Measurements from ENCODE around the gene TPSAB1. TPM values are rescaled to one million over a fixed set of nuclear protein-coding genes. Genes with fewer than 3 reads are reported as not detected.
A peak's percentile ranks its signal among the peaks of the same experiment; 100 is the strongest.
"Not testable (repeated sequence)": the region's sequence is repeated elsewhere in the genome, so short reads cannot be mapped to it uniquely, and the experiment has no call there.

TPSAB1 gene
- total RNA-seq, 2 experiments from 2014 or later: not detected

DNA sequence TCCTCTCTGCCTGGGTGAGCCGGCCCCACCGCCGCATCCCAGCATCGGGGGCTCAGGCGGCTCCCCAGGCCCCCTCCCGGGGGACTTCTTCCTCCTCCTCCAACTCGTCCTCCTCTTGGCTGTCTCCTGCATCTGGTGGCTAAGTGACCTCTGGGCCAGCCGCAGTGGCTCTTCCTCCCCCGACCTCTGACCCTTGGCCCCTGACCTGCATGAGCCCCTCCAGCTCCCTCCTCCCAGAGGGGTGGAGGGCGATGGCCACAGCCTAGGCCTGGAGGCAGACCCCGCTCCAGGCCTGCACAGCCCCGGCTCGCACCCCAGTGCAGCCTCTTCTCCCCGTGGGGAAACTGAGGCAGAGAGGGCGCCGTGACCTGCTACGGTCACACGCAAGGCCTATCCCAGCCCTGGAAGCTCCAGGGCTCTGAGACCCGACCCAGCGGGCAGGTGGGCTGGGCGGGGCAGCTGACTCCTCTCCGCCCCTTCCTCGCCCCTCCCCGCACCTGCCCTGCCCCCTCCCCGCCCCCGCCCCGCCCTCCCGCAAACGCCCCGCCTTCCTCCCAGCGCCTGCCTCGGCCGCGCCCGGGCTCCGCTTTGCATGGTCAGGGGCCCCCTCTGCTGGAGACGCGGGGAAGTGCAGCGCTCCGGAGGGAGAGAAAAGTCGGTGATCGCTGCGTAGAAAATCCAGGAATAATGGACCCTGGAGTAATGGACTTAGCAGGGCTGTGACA, 8.7 kb downstream of the TPSAB1 start:
- CTCF ChIA-PET; DNase-seq; H3K9me3 Mint-ChIP-seq (ENCODE audit: insufficient read depth); H3K4me1 Mint-ChIP-seq (ENCODE audit: low read depth); H3K4me3 Mint-ChIP-seq; H3K36me3 Mint-ChIP-seq (ENCODE audit: low read depth); POLR2A ChIA-PET; H3K27ac Mint-ChIP-seq; H3K27me3 Mint-ChIP-seq (ENCODE audit: low read depth): not testable (repeated sequence)
- peak; percentile 72 for ATAC-seq

DNA sequence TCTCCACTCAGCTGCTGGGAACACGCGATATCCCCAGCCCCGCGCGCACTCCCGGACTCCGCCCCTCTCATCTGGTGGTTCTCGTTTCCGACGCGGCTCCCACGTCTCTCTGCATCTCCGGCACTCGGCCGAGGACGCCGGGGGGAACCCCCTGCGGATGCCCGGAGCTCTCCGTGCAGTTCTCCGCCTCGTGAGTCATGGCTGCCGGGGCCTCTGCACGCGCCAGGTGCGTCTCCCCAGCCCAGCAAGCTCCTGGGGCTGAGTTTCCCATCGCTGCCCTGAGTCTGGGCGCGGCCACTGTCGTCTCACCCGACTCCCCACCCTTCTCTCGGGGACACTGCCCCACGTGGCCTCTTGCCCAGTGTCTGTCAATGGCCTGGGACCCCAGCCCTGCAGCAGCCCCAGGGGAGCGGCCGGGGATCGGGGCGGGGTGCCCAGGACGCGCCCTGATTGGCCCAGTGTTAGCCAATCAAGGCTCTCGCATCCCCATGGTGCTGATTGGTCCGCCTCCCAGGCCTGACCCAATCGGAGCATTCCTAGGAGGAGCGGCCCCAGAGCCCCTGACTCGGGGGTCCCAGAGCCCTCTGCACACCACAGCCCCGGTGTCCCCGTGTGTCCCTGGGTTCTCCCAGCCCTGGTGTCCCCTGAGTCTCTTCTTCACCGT, 13.3 kb downstream of the TPSAB1 start:
- ATAC-seq; H3K36me3 Mint-ChIP-seq (ENCODE audit: low read depth); H3K4me3 Mint-ChIP-seq; H3K4me1 Mint-ChIP-seq (ENCODE audit: low read depth); H3K9me3 Mint-ChIP-seq (ENCODE audit: insufficient read depth); H3K27ac Mint-ChIP-seq; H3K27me3 Mint-ChIP-seq (ENCODE audit: low read depth); DNase-seq; CTCF ChIA-PET; POLR2A ChIA-PET: not testable (repeated sequence)

DNA sequence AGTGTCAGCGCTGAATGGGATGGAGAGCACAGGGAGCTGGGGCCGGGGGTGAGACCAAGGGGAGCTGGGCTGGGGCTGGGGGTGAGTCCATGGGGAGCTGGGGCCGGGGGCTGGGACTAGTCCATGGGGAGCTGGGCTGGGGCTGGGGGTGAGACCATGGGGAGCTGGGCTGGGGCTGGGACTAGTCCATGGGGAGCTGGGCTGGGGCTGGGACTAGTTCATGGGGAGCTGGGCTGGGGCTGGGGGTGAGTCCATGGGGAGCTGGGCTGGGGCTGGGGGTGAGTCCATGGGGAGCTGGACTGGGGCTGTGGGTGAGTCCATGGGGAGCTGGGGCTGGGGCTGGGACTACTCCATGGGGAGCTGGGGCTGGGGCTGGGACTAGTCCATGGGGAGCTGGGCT, 14.3 kb downstream of the TPSAB1 start:
- not testable (repeated sequence) for H3K9me3 Mint-ChIP-seq (ENCODE audit: insufficient read depth); H3K4me1 Mint-ChIP-seq (ENCODE audit: low read depth)

DNA sequence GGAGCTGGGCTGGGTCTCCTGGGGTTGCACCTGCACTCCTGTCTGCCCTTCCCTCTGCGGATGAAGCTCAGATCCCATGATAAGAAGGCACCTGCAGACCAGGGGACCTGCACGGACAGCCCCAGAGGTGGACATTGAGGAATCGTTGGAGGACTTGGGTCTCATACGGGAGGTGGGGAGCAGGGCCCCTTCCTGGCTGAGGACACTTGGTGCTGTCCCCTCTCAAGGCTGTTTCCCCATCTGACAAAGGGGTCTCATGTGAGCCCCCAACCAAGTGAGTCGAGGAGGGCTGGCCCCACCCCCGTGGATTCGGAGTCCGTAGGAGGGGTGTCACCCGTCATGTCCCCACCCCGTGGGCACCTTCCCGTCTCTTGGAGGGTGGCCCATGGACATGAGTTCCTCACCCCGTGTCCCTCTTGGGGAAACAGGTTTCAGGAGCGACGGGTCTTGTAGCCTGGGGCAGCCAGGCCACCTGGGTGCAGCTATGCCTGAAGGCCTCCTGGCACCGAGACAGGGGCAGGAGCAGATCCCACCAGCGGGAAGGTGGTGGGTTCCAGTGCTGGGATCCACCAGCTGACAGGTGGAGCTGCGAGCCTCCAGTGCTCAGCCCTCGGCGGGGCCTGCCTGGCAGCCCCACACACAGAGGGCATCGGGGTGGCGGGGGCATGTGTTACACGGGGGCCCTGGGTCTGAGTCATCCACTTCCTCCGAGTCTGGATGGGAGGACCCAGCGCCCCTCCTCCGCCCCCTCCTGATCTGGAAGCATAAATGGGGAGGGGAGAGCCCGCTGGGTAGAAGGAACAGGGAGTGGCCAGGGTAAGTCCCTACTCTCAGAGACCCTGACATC, 15.0 kb downstream of the TPSAB1 start, which contains the start of gene TPSD1:
TSS of gene TPSD1 (plus strand) at position 794 of the 847 bp plus-strand sequence. CDS start 212 bp downstream, outside the sequence.
- H3K27me3 Mint-ChIP-seq (ENCODE audit: low read depth); DNase-seq; POLR2A ChIA-PET; H3K4me1 Mint-ChIP-seq (ENCODE audit: low read depth); H3K4me3 Mint-ChIP-seq; H3K9me3 Mint-ChIP-seq (ENCODE audit: insufficient read depth); CTCF ChIA-PET; ATAC-seq; H3K36me3 Mint-ChIP-seq (ENCODE audit: low read depth); H3K27ac Mint-ChIP-seq: not testable (repeated sequence)

More for the DNA sequence above, 14.3 kb downstream of the TPSAB1 start:
- H3K27ac Mint-ChIP-seq; H3K4me3 Mint-ChIP-seq; DNase-seq; CTCF ChIA-PET; H3K36me3 Mint-ChIP-seq (ENCODE audit: low read depth); H3K27me3 Mint-ChIP-seq (ENCODE audit: low read depth); POLR2A ChIA-PET; ATAC-seq: not testable (repeated sequence)

DNA sequence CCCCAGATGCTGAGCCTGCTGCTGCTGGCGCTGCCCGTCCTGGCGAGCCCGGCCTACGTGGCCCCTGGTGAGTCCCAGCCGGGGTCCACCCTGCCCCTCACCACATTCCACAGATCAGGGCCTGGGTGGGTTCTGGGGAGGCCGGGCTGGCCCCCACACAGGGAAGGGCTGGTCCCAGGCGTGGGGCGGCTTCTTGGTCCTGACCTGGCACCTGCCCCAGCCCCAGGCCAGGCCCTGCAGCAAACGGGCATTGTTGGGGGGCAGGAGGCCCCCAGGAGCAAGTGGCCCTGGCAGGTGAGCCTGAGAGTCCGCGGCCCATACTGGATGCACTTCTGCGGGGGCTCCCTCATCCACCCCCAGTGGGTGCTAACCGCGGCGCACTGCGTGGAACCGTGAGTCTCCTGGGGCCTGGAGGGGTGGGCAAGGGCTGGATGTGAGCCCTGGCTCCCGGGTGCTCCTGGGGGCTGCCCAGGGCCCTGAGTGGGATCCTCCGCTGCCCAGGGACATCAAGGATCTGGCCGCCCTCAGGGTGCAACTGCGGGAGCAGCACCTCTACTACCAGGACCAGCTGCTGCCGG, 15.9 kb downstream of the TPSAB1 start:
- H3K4me1 Mint-ChIP-seq (ENCODE audit: low read depth); H3K4me3 Mint-ChIP-seq; POLR2A ChIA-PET; H3K27me3 Mint-ChIP-seq (ENCODE audit: low read depth); ATAC-seq; CTCF ChIA-PET; H3K9me3 Mint-ChIP-seq (ENCODE audit: insufficient read depth); H3K27ac Mint-ChIP-seq; H3K36me3 Mint-ChIP-seq (ENCODE audit: low read depth); DNase-seq: not testable (repeated sequence)

DNA sequence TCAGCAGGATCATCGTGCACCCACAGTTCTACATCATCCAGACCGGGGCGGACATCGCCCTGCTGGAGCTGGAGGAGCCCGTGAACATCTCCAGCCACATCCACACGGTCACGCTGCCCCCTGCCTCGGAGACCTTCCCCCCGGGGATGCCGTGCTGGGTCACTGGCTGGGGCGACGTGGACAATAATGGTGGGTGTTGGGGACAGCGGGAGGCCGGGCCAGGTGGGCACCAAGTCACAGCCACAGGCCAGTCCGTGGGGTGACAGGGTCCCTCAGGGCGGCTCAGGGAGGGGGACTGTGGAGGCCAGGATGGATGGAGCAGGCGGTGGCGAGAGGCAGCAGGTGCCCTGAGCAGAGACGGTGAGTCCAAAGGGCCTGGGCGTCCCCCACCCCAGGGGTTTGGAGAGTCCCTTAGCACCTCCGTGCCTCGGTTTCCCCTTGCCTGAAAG, 16.4 kb downstream of the TPSAB1 start:
- POLR2A ChIA-PET: no interaction called here
- no peak for ATAC-seq
- peaks cover 5% of the 10 kb centered on the region for H3K4me1 Mint-ChIP-seq (ENCODE audit: low read depth)
- no peak for DNase-seq
- CTCF ChIA-PET: no interaction called here
- no peak overlapping the region for H3K27ac Mint-ChIP-seq
- H3K4me3 Mint-ChIP-seq: no peak overlapping the region
- peaks cover 10% of the 10 kb centered on the region for H3K27me3 Mint-ChIP-seq (ENCODE audit: low read depth)
- no peaks in the 10 kb centered on the region for H3K9me3 Mint-ChIP-seq (ENCODE audit: insufficient read depth)
- H3K36me3 Mint-ChIP-seq (ENCODE audit: low read depth): no peaks in the 10 kb centered on the region

DNA sequence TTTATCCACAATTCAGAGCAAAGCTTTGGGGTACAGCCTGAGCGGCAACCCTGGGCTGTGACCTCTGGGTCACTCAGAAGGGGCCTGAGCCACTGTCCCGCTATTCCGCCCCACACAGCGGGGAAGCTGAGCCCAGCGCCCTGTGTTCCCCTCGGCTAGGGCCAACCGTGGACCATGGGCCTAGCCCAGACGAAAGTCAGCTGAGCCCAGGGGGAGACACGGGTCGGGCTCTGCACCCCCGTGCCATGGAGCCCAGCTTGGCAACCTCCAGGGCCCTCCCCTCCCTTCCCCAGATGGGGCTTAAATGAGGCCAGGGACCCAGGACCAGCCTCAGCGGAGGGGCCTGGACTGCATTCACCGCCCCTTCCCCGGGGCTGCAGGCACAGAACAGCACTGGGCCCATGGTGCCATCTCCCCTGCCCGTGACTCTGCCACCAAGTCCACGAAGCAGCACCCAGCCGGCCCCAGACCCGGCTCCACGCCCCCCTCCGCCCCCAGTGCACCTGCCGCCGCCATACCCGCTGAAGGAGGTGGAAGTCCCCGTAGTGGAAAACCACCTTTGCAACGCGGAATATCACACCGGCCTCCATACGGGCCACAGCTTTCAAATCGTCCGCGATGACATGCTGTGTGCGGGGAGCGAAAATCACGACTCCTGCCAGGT, 17.2 kb downstream of the TPSAB1 start:
- H3K4me3 Mint-ChIP-seq: no peak overlapping the region
- peak; percentile 19 for ATAC-seq
- no peaks in the 10 kb centered on the region for H3K36me3 Mint-ChIP-seq (ENCODE audit: low read depth)
- CTCF ChIA-PET: no interaction called here
- peaks cover 5% of the 10 kb centered on the region for H3K4me1 Mint-ChIP-seq (ENCODE audit: low read depth)
- H3K27me3 Mint-ChIP-seq (ENCODE audit: low read depth): peaks cover 12% of the 10 kb centered on the region
- POLR2A ChIA-PET: no interaction called here
- DNase-seq: no peak
- no peaks in the 10 kb centered on the region for H3K9me3 Mint-ChIP-seq (ENCODE audit: insufficient read depth)
- no peak overlapping the region for H3K27ac Mint-ChIP-seq

DNA sequence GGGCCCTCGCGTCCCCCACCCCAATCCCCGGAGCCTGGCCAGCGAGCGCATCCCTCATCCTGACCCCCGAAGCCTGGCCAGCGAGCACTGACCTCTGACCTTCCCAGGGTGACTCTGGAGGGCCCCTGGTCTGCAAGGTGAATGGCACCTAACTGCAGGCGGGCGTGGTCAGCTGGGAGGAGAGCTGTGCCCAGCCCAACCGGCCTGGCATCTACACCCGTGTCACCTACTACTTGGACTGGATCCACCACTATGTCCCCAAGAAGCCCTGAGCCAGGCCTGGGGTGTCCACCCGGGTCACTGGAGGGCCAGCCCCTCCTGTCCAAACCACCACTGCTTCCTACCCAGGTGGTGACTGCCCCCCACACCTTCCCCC, 17.7 kb downstream of the TPSAB1 start:
- CTCF ChIA-PET: no interaction called here
- Mint-ChIP-seq H3K4me3 (no peak overlapping the region), H3K4me1 (ENCODE audit: low read depth) (peaks cover 5% of the 10 kb centered on the region), H3K27ac (no peak overlapping the region), H3K9me3 (ENCODE audit: insufficient read depth) (no peaks in the 10 kb centered on the region), H3K27me3 (ENCODE audit: low read depth) (peaks cover 12% of the 10 kb centered on the region), H3K36me3 (ENCODE audit: low read depth) (no peaks in the 10 kb centered on the region)
- POLR2A ChIA-PET: no interaction called here
- no peak for DNase-seq
- peak; percentile 46 for ATAC-seq

DNA sequence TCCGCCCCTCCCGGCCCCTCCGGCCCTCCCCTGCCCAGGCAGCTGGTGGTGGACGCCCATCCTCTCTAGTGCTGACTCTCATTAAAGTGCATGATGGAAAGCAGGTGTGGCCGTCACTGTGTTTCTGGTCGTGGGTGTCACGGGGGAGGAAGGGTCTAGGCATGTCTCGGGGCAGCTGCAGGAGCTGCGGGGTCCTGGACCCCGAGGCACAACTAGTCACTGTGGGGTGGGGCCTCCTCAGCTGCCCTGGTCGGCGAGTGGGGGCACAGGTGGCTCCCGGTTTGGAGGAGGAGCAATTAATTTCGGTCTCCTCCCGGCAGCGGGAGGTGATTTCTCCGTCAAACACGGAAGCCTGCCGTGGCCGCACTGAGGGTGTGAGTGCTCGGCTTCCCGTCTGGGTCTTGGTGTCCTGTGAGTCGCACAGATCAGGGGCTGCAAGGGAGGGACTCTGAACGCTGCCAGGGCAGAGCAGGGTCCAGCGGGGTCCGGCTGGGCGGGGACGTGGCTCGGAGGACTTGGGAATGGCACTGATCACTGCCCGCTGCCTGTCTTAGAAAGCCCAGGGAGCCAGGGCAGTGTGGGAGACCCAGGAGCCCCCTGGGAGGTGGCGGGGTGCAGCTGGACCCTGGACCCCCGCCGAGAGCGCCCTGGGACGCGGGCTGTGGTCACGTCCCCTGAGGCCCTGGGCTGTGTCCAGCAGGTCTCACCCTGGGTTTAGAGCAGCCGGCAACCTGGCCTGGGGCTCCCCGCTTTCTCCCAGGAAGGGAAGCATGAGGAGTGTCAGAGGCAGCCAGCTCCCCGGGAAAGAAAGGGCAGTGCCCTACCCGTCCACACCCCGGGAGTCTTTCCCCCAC, 18.6 kb downstream of the TPSAB1 start:
- no peak for DNase-seq
- CTCF ChIA-PET: no interaction called here
- no peaks in the 10 kb centered on the region for H3K36me3 Mint-ChIP-seq (ENCODE audit: low read depth)
- H3K4me1 Mint-ChIP-seq (ENCODE audit: low read depth): peaks cover 5% of the 10 kb centered on the region
- H3K27ac Mint-ChIP-seq: peak overlapping the region; percentile 9
- peak overlapping the region; percentile 18 for H3K4me3 Mint-ChIP-seq
- ATAC-seq: no peak
- H3K27me3 Mint-ChIP-seq (ENCODE audit: low read depth): peaks cover 12% of the 10 kb centered on the region
- POLR2A ChIA-PET: no interaction called here
- H3K9me3 Mint-ChIP-seq (ENCODE audit: insufficient read depth): peaks cover under 1% of the 10 kb centered on the region

DNA sequence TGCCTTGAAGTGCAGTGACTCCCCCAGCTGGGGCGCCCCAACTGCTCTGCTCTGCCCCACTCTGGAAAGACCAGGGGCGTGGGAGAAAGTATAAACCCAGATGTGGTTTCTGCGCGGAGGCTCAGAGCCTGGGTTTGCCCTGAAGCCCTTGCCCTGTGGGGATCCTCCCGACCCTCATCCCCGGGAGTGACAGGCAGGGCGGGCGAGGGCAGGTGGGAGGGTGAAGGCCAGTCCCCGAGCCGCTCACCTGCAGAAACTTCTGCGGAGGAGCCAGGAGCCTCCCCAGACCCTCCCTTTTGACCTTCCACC, 19.2 kb downstream of the TPSAB1 start:
- ATAC-seq: no peak
- Mint-ChIP-seq H3K4me1 (ENCODE audit: low read depth) (peaks cover 5% of the 10 kb centered on the region), H3K36me3 (ENCODE audit: low read depth) (no peaks in the 10 kb centered on the region), H3K4me3 (no peak overlapping the region), H3K27me3 (ENCODE audit: low read depth) (peaks cover 12% of the 10 kb centered on the region), H3K27ac (no peak overlapping the region), H3K9me3 (ENCODE audit: insufficient read depth) (peaks cover 4% of the 10 kb centered on the region)
- POLR2A ChIA-PET: no interaction called here
- no peak for DNase-seq
- CTCF ChIA-PET: no interaction called here

DNA sequence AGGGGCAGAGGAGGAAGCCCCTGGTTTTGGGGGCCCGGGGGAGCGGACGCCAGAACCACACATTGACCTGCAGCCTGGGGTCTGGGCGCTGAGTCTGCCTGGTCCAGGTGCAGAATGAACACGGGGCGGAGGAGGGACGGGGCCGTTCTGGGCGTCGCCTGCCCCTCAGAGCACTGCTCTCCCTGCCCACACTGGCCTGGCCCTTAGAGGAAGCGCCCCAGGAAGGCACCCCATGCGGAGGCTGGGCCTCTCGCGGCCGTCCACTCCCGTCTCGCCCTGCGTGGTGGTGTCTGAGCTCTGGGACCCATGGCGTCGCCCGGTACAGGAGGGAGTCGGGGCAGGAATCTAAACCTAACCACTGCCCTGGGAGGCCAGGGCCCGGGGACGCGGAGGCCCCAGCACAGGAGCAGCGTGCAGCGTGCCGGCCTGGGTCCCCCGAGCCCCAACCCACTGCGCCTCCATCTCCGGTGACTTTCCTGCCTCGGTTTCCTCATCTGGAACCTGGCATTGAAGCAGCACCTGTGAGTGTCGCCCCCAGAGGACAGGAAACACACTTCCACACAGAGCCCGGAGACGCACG, 19.7 kb downstream of the TPSAB1 start:
- Mint-ChIP-seq H3K4me3 (no peak overlapping the region), H3K9me3 (ENCODE audit: insufficient read depth) (peaks cover 4% of the 10 kb centered on the region), H3K27ac (no peak overlapping the region), H3K4me1 (ENCODE audit: low read depth) (peaks cover 5% of the 10 kb centered on the region), H3K36me3 (ENCODE audit: low read depth) (no peaks in the 10 kb centered on the region), H3K27me3 (ENCODE audit: low read depth) (peaks cover 12% of the 10 kb centered on the region)
- DNase-seq (no peak), ATAC-seq (no peak)
- CTCF ChIA-PET: no interaction called here
- POLR2A ChIA-PET: no interaction called here
